ENCODE data around the gene PRKN.
A peak's percentile ranks its signal among the peaks of the same experiment; 100 is the strongest.

Gene PRKN

DNA sequence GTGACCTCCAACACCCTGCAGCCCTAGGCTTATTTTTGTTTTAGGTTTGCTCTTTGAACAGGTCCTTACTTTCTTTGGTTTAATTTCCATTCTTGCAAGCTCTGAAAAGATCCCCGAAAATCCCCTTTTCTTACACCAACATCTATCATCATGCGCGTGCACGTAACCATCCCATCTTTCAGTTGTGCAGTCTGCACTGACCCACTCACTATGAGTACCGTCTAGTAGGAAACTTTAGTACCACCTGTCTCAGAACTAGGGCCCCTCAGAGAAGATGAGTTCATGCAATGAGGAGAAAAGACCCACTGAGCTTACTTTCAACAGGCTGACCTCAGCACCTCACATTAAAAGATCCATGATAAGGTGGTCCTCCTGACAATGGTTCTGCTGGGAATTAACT is 1333.1 kb downstream of the PRKN start:
- no peak for DNase-seq

DNA sequence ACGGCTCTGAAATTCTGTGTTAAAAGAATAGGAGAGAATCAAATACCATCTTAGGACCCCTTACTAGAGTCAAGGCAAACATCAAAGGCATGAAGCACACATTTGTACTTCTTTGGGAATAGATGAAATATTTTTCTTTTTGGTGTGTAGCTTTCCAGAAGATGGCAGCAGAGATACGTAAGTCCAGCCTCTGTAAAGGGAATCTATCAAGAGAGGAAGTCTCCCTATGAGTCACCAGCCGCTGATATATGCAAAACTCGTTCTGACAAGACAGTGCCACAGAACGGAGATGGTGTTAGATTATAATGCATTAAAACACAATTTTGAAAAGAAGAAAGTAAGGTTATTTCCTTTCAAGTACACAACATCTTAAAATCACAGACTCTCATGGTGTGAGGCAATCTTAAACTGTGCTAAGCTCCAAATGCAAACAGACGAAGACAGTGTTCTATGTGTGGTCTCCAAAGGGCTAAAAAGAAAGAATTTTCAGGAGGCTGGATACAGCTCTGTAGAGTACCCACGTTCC is 1333.7 kb downstream of the PRKN start:
- DNase-seq, result peak; percentile 70

GRCh38 chr6:161393292-161393691 is 1334.3 kb downstream of the PRKN start:
- DNase-seq, result no peak

- no peak for DNase-seq
Observed at GRCh38 chr6:161389756-161390155, 1337.8 kb downstream of the PRKN start.

GRCh38 chr6:161383951-161384350 is 1343.6 kb downstream of the PRKN start:
- no peak for DNase-seq

DNA sequence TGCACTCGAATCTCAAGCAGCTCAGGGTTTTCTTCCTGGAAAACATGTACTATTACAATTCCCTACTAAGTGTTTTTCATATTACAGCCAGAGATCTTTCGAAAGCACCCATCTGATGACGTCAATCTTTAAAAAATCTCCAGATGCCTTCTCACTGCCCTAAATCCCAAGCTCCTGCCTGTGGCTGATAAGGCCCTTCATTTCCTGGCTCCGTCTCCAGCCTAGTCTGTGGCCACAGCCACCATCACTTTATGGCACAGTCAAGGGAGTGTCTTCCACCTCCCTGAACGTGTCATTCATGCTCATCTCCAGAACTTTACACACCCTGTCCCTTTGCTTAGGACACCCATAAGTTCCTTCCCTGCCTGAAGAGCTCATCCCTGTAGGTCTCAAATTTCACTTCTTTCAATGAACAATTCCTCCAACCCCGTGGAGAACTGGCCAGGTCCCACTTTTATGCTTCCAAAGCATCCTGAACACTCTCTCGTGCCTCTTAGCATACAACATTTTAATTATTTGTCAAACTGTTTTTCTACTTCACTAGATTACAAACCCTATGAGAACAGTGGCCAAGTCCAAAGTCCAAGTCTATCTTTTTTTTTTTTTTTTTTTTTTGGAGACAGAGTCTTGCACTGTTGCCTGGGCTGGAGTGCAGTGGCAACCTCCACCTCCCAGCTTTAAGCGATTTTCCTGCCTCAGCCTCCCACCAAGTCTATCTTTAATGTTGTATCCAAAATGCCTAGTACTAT is 1347.6 kb downstream of the PRKN start:
- DNase-seq, result no peak

DNA sequence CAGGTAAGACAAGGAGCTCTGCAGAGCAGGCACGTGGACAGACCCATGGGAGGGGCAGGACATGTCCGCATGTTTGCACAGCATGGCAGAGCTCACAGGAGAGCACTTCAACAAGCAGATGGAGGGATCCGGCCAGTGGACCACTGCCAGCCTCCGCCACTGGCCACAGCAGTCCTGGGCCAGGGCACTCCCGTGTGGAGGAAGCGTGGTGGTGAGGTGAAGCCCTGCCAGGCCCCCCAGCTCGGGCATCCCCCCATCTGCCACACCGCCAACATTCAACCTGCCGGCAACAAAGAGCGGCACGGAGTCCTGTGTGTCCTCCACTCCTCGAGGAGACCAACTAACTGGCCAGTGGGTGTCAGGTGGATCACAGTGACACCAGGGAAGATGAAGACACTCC is 1349.5 kb downstream of the PRKN start:
- no peak for DNase-seq

DNA sequence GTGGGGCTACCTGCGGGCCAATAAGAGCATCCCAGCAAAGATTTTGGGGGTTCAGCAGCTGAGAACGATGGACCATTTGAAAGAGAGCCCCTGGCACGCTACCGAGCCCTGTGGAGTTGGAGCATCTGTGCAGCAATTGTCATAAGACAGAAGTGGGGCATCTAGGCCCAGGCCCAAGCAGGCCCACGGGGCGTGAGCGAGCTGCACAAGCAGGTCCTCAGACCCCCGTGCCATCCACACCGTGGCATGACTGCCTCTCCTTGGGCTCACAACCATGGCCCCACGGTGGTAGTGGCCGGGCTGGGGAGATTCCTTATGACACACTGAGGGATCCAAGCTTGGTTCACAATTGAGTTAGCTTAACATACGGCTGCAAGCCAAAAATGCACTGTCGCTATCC is 1350.5 kb downstream of the PRKN start:
- no peak for DNase-seq

- no peak for DNase-seq
Observed at GRCh38 chr6:161376367-161376766, 1351.2 kb downstream of the PRKN start.

GRCh38 chr6:161374971-161375873 is 1352.3 kb downstream of the PRKN start:
- no peak for DNase-seq

- peak; percentile 70 for DNase-seq
Observed at GRCh38 chr6:161373905-161374451, 1353.6 kb downstream of the PRKN start.

DNA sequence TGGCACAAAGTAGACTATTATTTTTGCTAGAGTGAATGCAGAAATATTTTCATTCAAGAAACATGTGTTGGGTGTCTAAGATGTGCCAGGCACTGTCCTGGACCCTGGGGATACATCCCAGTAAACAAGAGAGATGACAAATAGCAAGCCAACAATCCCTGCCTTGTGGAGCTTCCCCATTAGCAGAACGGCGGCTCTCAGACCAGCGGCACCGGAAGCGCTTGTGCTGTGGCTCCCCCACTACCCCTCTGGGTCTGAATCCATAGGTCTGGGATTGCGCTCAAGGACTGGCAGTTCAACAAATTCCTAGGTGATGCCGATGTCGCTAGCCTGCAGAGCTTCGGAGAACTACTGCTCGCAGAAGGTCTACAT is 1355.2 kb downstream of the PRKN start:
- no peak for DNase-seq

DNA sequence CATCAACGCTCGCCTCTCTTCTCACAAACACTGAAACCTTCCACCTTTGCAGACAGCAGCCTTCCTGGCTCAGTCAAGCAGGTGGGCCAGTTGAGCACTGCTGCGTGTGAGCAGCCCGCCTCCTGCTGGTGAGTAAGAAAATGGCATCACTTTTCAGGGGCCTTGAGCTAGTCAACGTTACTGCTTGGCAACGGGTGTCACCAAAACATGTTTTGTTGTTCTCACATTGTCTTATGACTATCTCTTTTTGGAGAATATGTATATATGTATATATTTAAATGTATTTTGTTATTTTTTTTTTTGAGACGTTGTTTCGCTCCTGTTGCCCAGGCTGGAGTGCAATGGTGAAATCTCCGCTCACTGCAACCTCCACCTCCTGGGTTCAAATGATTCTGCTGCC is 1356.7 kb downstream of the PRKN start:
- DNase-seq, result peak; percentile 73

- DNase-seq, result no peak
Observed at GRCh38 chr6:161369339-161369738, 1358.2 kb downstream of the PRKN start.

DNA sequence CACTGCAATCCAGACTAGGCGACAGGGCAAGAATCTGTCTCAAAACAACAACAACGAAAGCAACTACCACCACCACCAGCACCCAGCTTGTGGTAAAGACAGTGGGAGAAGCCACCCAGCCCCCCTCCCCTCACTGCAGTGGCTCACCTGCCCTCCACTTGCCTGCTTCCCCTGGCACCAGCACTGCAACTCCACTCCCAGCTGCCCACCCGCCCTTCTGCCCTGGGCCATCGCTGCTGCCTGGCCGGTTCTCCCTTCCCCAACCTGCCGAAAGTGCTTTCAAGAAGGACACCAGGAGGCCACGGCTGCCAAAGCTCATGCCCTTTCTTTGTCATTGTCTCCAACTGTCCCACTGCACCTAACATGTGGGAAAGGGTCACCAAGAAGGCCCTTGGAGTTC is 1359.1 kb downstream of the PRKN start:
- DNase-seq, result no peak

GRCh38 chr6:161367472-161367871 is 1360.1 kb downstream of the PRKN start:
- no peak for DNase-seq

GRCh38 chr6:161366301-161366923 is 1361.2 kb downstream of the PRKN start:
- DNase-seq, result no peak

GRCh38 chr6:161365633-161366032 is 1361.9 kb downstream of the PRKN start:
- no peak for DNase-seq

- no peak for DNase-seq
Observed at GRCh38 chr6:161363286-161363685, 1364.3 kb downstream of the PRKN start.

- DNase-seq, result no peak
Observed at GRCh38 chr6:161362266-161362665, 1365.3 kb downstream of the PRKN start.

DNA sequence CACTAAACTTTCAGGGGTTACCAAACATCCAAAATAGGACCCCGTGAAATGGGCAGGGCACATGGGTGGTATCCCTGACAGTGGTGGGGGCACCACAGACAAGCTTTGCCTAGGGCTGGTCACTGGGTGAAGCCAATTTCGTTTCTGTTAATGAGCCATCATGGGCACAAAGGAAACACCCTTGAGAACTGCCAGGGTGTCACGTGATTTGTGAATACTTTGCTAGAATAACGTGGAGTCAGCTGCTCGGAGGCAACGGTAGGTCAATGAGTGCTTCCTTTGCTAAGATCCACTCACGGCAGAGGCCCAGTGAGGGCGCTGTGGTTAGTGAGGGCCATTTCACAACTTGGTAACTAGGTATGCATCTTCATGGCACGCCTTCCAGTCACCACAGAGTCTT is 1366.0 kb downstream of the PRKN start:
- no peak for DNase-seq

DNA sequence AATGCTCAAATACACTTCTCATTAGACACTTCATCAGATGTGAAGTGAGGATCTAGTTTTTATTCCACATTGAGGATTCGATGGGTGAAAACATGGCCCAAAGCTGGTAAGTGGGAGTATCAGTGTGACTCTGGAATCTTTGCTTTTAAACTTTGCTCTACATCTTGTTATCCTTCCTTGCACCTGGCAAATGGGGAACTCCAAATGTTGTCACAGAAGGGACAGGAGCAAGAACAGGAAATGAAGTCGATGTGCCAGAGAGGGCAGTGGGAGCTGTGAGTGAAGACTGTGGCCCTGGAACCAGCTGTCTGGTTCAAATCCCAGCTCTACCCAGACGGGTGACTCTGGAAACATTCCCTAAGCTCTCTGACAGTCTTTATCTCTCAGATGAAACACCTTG is 1367.0 kb downstream of the PRKN start:
- no peak for DNase-seq

DNA sequence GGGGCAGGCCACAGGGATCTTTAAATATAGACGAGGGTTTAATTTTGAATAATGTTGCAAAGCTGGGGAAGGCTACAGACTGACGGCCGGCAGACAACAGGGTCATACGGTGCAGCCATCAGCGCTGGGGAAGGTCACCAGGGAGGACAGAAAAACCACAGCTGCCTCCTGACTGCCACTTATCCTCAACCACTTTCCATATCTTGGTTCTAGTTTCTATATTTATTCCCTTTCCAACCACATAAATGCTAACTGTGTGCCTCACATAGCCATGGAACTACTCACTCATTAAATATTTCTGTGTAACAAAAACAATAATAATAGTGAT is 1368.0 kb downstream of the PRKN start:
- no peak for DNase-seq
